Endothelial cell of umbilical vein (primary cell): ENCODE data around the gene VWA7. TPM values are rescaled to one million over a fixed set of nuclear protein-coding genes. Genes with fewer than 3 reads are reported as not detected.

ENCODE experiments used
- BruUV-seq: library from RNA; stranded (reverse); fragments of 400-500 nt; replicated peaks from 2 replicates; lab custom pipeline; 2021; lab: Mats Ljungman, UMichigan
- CTCF ChIA-PET: fragments of 300-600, 350-600 bp; sonication (Branson Sonifier 250); formaldehyde crosslinking; loops from one replicate; lab custom pipeline; 2021; ENCODE audit warnings: antibody characterized with exemption, inconsistent platforms; lab: Charles Lee
- POLR2A ChIA-PET: fragments of 300-600, 350-600 bp; sonication (Branson Sonifier 250); formaldehyde crosslinking; loops from one replicate; lab custom pipeline; 2021; ENCODE audit warnings: antibody characterized with exemption, inconsistent platforms; lab: Charles Lee
- DNase-seq: peaks from one replicate; pipeline ENCODE4 v3.0.0-alpha.2; 2011; ENCODE audit warnings: low read depth, low spot score
- FAIRE-seq: peaks from 2 replicates; lab custom pipeline; 2011; peaks lifted over from hg19 to GRCh38; lab: Jason Lieb, UNC
- H2AFZ ChIP-seq: 2 replicates; pipeline ENCODE4 v1.6.0; 2012; ENCODE audit warnings: low read depth, low read length, control low read depth, inconsistent platforms
- H3K27ac ChIP-seq: 2 replicates; pipeline ENCODE4 v1.5.1; 2011; ENCODE audit warnings: low read depth, mild to moderate bottlenecking, control low read depth, low read length, moderate library complexity; ENCODE audit not compliant: insufficient read depth
- H3K27me3 ChIP-seq, 2 experiments: 2 replicates each; pipeline versions ENCODE4 v1.6.0 to v1.6.1; 2011; ENCODE audit warnings: low read length in 2 of 2, mixed read lengths in 1 of 2; ENCODE audit not compliant: control insufficient read depth in 2 of 2, insufficient read depth in 2 of 2
- H3K36me3 ChIP-seq, 2 experiments: 2 replicates in 1 of 2; 3 replicates in 1 of 2; pipeline ENCODE4 v1.5.1; 2011; ENCODE audit warnings: low read length in 2 of 2, mild to moderate bottlenecking in 1 of 2, moderate library complexity in 1 of 2; ENCODE audit not compliant: control insufficient read depth in 2 of 2, insufficient read depth in 2 of 2; ENCODE audit errors: extremely low read depth in 1 of 2
- H3K4me1 ChIP-seq: 3 replicates; pipeline ENCODE4 v1.5.1; 2011; ENCODE audit warnings: mild to moderate bottlenecking, low read length; ENCODE audit not compliant: control insufficient read depth, insufficient read depth; ENCODE audit errors: extremely low read depth
- H3K4me2 ChIP-seq: 2 replicates; pipeline ENCODE4 v1.6.1; 2011; ENCODE audit warnings: low read length, control low read depth, mixed read lengths; ENCODE audit not compliant: insufficient read depth
- H3K4me3 ChIP-seq, 3 experiments: fragments of 200-600 bp in 1 of 3; sonication (generic), shearing (Covaris generic) in 1 of 3; replicated peaks in 1 of 3; 2 replicates each; pipeline ENCODE4 v1.5.1; 2011 to 2016; ENCODE audit warnings: control low read depth in 3 of 3, low read length in 3 of 3, mild to moderate bottlenecking in 2 of 3, inconsistent platforms in 1 of 3, low read depth in 1 of 3, moderate library complexity in 1 of 3; ENCODE audit not compliant: insufficient read depth in 1 of 3
- H3K79me2 ChIP-seq: 2 replicates; pipeline ENCODE4 v1.6.0; 2012; ENCODE audit warnings: low read length, inconsistent platforms; ENCODE audit not compliant: control insufficient read depth, insufficient read depth
- H3K9ac ChIP-seq: replicated peaks from 2 replicates; pipeline ENCODE3; 2011; ENCODE audit warnings: low read length, control low read depth; ENCODE audit not compliant: insufficient read depth; ENCODE audit errors: extremely low read depth
- H3K9me1 ChIP-seq: replicated peaks from 3 replicates; pipeline ENCODE4 v1.6.0; 2011; ENCODE audit warnings: mild to moderate bottlenecking, low read length; ENCODE audit not compliant: control insufficient read depth, insufficient read depth; ENCODE audit errors: extremely low read depth
- H3K9me3 ChIP-seq: replicated peaks from 2 replicates; pipeline ENCODE4 v1.5.1; 2012; ENCODE audit warnings: low read length, inconsistent platforms; ENCODE audit not compliant: control insufficient read depth, insufficient read depth
- H4K20me1 ChIP-seq: replicated peaks from 2 replicates; pipeline ENCODE3; 2011; ENCODE audit warnings: mild to moderate bottlenecking, low read length; ENCODE audit not compliant: control insufficient read depth, insufficient read depth; ENCODE audit errors: extremely low read depth
- CTCF ChIP-seq, 2 donors: IDR thresholded peaks; 1 replicate in 1 of 2; 2 replicates in 1 of 2; pipeline ENCODE4 v1.5.1; 2011; ENCODE audit warnings: low read length in 2 of 2, mild to moderate bottlenecking in 2 of 2, moderate library complexity in 2 of 2, control low read depth in 1 of 2, inconsistent platforms in 1 of 2, low read depth in 1 of 2; ENCODE audit not compliant: insufficient read depth in 1 of 2; ENCODE audit errors: extremely low read depth in 1 of 2
- EZH2 ChIP-seq: IDR thresholded peaks from 2 replicates; pipeline ENCODE4 v1.6.1; 2012; ENCODE audit warnings: borderline replicate concordance, low read depth, mild to moderate bottlenecking, moderate library complexity, low read length, inconsistent platforms; ENCODE audit not compliant: severe bottlenecking
- FOS ChIP-seq: IDR thresholded peaks from 2 replicates; pipeline ENCODE4 v1.6.1; 2011; ENCODE audit warnings: mild to moderate bottlenecking, low read length, moderate library complexity, borderline replicate concordance; ENCODE audit not compliant: insufficient read depth
- GATA2 ChIP-seq: IDR thresholded peaks from 2 replicates; pipeline ENCODE4 v1.7.0; 2011; ENCODE audit warnings: low read depth, mild to moderate bottlenecking, moderate library complexity, mixed read lengths, low read length; ENCODE audit not compliant: insufficient read length, insufficient read depth
- JUN ChIP-seq: IDR thresholded peaks from 2 replicates; pipeline ENCODE4 v1.6.1; 2011; ENCODE audit warnings: borderline replicate concordance, low read depth; ENCODE audit not compliant: insufficient read length, insufficient read depth
- MYC ChIP-seq: IDR thresholded peaks from one replicate; pipeline ENCODE4 v1.6.1; 2011; ENCODE audit warnings: mild to moderate bottlenecking, low read depth, low read length
- POLR2A ChIP-seq: IDR thresholded peaks from 2 replicates; pipeline ENCODE4 v1.6.1; 2012; ENCODE audit warnings: low read depth, mild to moderate bottlenecking, control low read depth, low read length
- POLR2AphosphoS5 ChIP-seq: IDR thresholded peaks from 2 replicates; pipeline ENCODE4 v1.6.1; 2012; ENCODE audit warnings: low read depth, mild to moderate bottlenecking, control low read depth, low read length, moderate library complexity; ENCODE audit not compliant: insufficient read depth
- dilution Hi-C: fragments of 300-500 bp; cut with MboI; formaldehyde crosslinking; loops from one replicate; pipeline ENCODE4 v1.15.0; 2019; ENCODE audit warnings: low sequenced_read_pairs; ENCODE audit not compliant: extremely low pct_ligation_motif_present
- intact Hi-C: fragments of 100-400 bp; cut with micrococcal nuclease; formaldehyde crosslinking; loops from one replicate; pipeline ENCODE4 v1.10.0; 2022
- polyA plus RNA-seq, 4 experiments: library from polyadenylated mRNA; depleted of rRNA in 3 of 4; stranded (reverse) in 3 of 4; unstranded in 1 of 4; fragments of >200 nt; gene quantifications; 2 replicates each; pipeline versions ENCODE4 v1.2.1 to v1.2.3, GENCODE V29; 2011 to 2012; ENCODE audit warnings: missing spikeins in 1 of 4
- total RNA-seq: library from RNA; stranded (reverse); gene quantifications from 2 replicates; pipeline ENCODE4 v1.2.3, GENCODE V29; 2021
- TF ChIP-seq, protein P1 (sequence below): IDR thresholded peaks from 2 replicates; pipeline ENCODE4 v1.6.1; 2011; ENCODE audit not compliant: insufficient read depth, insufficient read length

Gene VWA7
- total and polyA plus RNA-seq, 2 donors (not counting 3 experiments of a cell fraction or from before 2014, with no cell fraction given) = 0.11 to 0.51 TPM

DNA sequence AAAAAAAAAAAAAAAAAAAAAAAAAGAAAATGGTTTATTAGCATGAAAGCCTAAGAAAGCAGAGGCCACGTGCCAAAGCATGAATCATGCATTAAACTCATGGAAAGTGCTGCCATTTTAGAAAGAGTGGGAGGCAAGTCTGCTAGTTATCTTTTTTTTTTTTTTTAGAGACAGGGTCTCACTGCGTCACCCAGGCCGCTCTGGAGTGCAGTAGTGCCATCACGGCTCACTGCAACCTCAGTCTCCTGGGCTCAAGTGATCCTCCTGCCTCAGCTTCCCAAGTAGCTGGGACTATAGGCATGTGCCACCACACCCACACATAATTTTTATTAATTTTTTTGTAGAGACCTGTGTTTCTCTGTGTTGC lies 5.2 kb downstream of the VWA7 start:
- dilution Hi-C loops = no loop called here
- DNase-seq = no peak
- no peaks in the 10 kb centered on the region for H3K79me2 ChIP-seq
- no peak overlapping the region for H2AFZ ChIP-seq
- TF ChIP-seq POLR2A = no peak
- TF ChIP-seq MYC = no peak
- TF ChIP-seq GATA2 = no peak
- no peak for TF ChIP-seq POLR2AphosphoS5
- no peak for TF ChIP-seq JUN
- TF ChIP-seq FOS = no peak
- no peak for TF ChIP-seq CTCF (IDR thresholded peaks at IDR 0.05; ENCODE audit: extremely low read depth in 1 of 2, insufficient read depth in 1 of 2, low read depth in 1 of 2, low read length in 2 of 2)
- no peak for TF ChIP-seq EZH2
- TF ChIP-seq, protein P1, sequence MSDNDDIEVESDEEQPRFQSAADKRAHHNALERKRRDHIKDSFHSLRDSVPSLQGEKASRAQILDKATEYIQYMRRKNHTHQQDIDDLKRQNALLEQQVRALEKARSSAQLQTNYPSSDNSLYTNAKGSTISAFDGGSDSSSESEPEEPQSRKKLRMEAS = no peak
- no peak overlapping the region for H3K4me3 ChIP-seq
- POLR2A ChIA-PET = interaction anchor here (0.6 to 0.7 kb wide), 2 partner anchors 15 to 37 kb away, joined by 4 to 6 read pairs; no protein-coding TSS in a partner anchor
- no TSS peak for BruUV-seq
- H3K4me2 ChIP-seq = no peak overlapping the region
- CTCF ChIA-PET = interaction anchor here (1.2 to 6.6 kb wide), 12 partner anchors 20 to 180 kb away, joined by 3 to 71 read pairs (median 10); partner anchors contain the start of genes DDAH2, HSPA1A, HSPA1L and LSM2
- intact Hi-C loops = loop anchor here (1.0 to 5.0 kb wide), 4 partner anchors 23 to 225 kb away; partner anchors contain the start of genes ATP6V1G2, NELFE, NFKBIL1 and SKIC2
- no peak overlapping the region for H3K27ac ChIP-seq
- no peak overlapping the region for H3K9ac ChIP-seq
- no peaks in the 10 kb centered on the region for H3K9me1 ChIP-seq
- H3K9me3 ChIP-seq = no peaks in the 10 kb centered on the region
- no peaks in the 10 kb centered on the region for H4K20me1 ChIP-seq
- no peaks in the 10 kb centered on the region for H3K27me3 ChIP-seq
- no peak for FAIRE-seq
- H3K36me3 ChIP-seq = no peaks in the 10 kb centered on the region
- peaks cover 2% of the 10 kb centered on the region for H3K4me1 ChIP-seq
